Measurements from ENCODE around the gene PCGF6. TPM values are rescaled to one million over a fixed set of nuclear protein-coding genes. Genes with fewer than 3 reads are reported as not detected.

Gene PCGF6
- total RNA-seq, 1 donor from 2014 or later: 8.3 TPM

GRCh38 chr10:103395754-103396066, 44.8 kb upstream of the PCGF6 start:
- H3K27ac ChIP-seq: peak overlapping the region; percentile 76
- H3K27me3 ChIP-seq: no peaks in the 10 kb centered on the region
- no peaks in the 10 kb centered on the region for H3K9me3 ChIP-seq
- H3K4me1 ChIP-seq: peaks cover 43% of the 10 kb centered on the region
- TF ChIP-seq POLR2AphosphoS5 (IDR thresholded peaks at IDR 0.05; ENCODE audit: insufficient read depth in 1 of 2, low read depth in 1 of 2): no peak
- TF ChIP-seq POLR2A (IDR thresholded peaks at IDR 0.05): no peak
- TF ChIP-seq CTCF (IDR thresholded peaks at IDR 0.05): no peak
- peak overlapping the region; percentile 68 to 79 for H3K4me3 ChIP-seq
- intact Hi-C loops (cut with DNase I): no loop called here
- peaks cover 0 to 39% of the 10 kb centered on the region in 2 donors for H3K36me3 ChIP-seq
- DNase-seq (ENCODE audit: extremely low spot score in 2 of 2): no peak

- H3K27ac ChIP-seq: no peak overlapping the region
- peaks cover 43% of the 10 kb centered on the region for H3K4me1 ChIP-seq
- DNase-seq (ENCODE audit: extremely low spot score in 2 of 2): no peak
- no peaks in the 10 kb centered on the region for H3K9me3 ChIP-seq
- TF ChIP-seq POLR2A (IDR thresholded peaks at IDR 0.05) (no peak), CTCF (IDR thresholded peaks at IDR 0.05) (no peak), POLR2AphosphoS5 (IDR thresholded peaks at IDR 0.05; ENCODE audit: insufficient read depth in 1 of 2, low read depth in 1 of 2) (no peak)
- H3K36me3 ChIP-seq: peaks cover 3 to 41% of the 10 kb centered on the region in 2 donors
- intact Hi-C loops (cut with DNase I): no loop called here
- no peaks in the 10 kb centered on the region for H3K27me3 ChIP-seq
- H3K4me3 ChIP-seq: no peak overlapping the region
Measured at GRCh38 chr10:103394180-103394579, 43.2 kb upstream of the PCGF6 start.

- H3K27ac ChIP-seq: no peak overlapping the region
- no peaks in the 10 kb centered on the region for H3K27me3 ChIP-seq
- no peak overlapping the region for H3K4me3 ChIP-seq
- H3K9me3 ChIP-seq: no peaks in the 10 kb centered on the region
- H3K4me1 ChIP-seq: no peaks in the 10 kb centered on the region
- DNase-seq (ENCODE audit: extremely low spot score in 2 of 2): no peak
- peaks cover 3 to 33% of the 10 kb centered on the region in 2 donors for H3K36me3 ChIP-seq
- intact Hi-C loops (cut with DNase I): no loop called here
- TF ChIP-seq CTCF (IDR thresholded peaks at IDR 0.05): no peak
- no peak for TF ChIP-seq POLR2AphosphoS5 (IDR thresholded peaks at IDR 0.05; ENCODE audit: insufficient read depth in 1 of 2, low read depth in 1 of 2)
- TF ChIP-seq POLR2A (IDR thresholded peaks at IDR 0.05): no peak
Measured at GRCh38 chr10:103382769-103383168, 31.8 kb upstream of the PCGF6 start.

- H3K4me3 ChIP-seq: no peak overlapping the region
- no peaks in the 10 kb centered on the region for H3K27me3 ChIP-seq
- intact Hi-C loops (cut with DNase I): no loop called here
- no peaks in the 10 kb centered on the region for H3K9me3 ChIP-seq
- TF ChIP-seq CTCF (IDR thresholded peaks at IDR 0.05) (no peak), POLR2A (IDR thresholded peaks at IDR 0.05) (no peak), POLR2AphosphoS5 (IDR thresholded peaks at IDR 0.05; ENCODE audit: insufficient read depth in 1 of 2, low read depth in 1 of 2) (no peak)
- H3K27ac ChIP-seq: no peak overlapping the region
- no peak for DNase-seq (ENCODE audit: extremely low spot score in 2 of 2)
- H3K36me3 ChIP-seq: peaks cover 0 to 31% of the 10 kb centered on the region in 2 donors
- peaks cover 16% of the 10 kb centered on the region for H3K4me1 ChIP-seq
Measured at GRCh38 chr10:103374263-103374662, 23.3 kb upstream of the PCGF6 start.

- TF ChIP-seq POLR2AphosphoS5 (IDR thresholded peaks at IDR 0.05; ENCODE audit: insufficient read depth in 1 of 2, low read depth in 1 of 2): no peak
- TF ChIP-seq CTCF (IDR thresholded peaks at IDR 0.05): no peak
- no peak for TF ChIP-seq POLR2A (IDR thresholded peaks at IDR 0.05)
- Histone ChIP-seq H3K27ac (no peak overlapping the region), H3K36me3 (peaks cover 0 to 31% of the 10 kb centered on the region in 2 donors), H3K27me3 (no peaks in the 10 kb centered on the region), H3K9me3 (no peaks in the 10 kb centered on the region), H3K4me1 (peaks cover 22% of the 10 kb centered on the region), H3K4me3 (no peak overlapping the region)
- no peak for DNase-seq (ENCODE audit: extremely low spot score in 2 of 2)
- intact Hi-C loops (cut with DNase I): no loop called here
Measured at GRCh38 chr10:103373544-103373943, 22.6 kb upstream of the PCGF6 start.

All from vagina (tissue), 2 donors.